Lower leg skin (tissue), 3 donors: ENCODE data around the gene RAG1.

Experiments
- POLR2A ChIP-seq, 2 donors: fragments of 450-650 bp; IDR thresholded peaks; one replicate each; pipeline ENCODE4 v1.6.1; 2016 to 2017; ENCODE audit warnings: antibody characterized with exemption in 2 of 2, mild to moderate bottlenecking in 1 of 2, moderate library complexity in 1 of 2
- TF ChIP-seq, protein P1 (sequence below), 3 donors: fragments of 450-650 bp; IDR thresholded peaks; one replicate each; pipeline ENCODE4 v1.5.1; 2016; ENCODE audit warnings: antibody characterized with exemption in 3 of 3, mild to moderate bottlenecking in 3 of 3, moderate library complexity in 2 of 3

DNA sequence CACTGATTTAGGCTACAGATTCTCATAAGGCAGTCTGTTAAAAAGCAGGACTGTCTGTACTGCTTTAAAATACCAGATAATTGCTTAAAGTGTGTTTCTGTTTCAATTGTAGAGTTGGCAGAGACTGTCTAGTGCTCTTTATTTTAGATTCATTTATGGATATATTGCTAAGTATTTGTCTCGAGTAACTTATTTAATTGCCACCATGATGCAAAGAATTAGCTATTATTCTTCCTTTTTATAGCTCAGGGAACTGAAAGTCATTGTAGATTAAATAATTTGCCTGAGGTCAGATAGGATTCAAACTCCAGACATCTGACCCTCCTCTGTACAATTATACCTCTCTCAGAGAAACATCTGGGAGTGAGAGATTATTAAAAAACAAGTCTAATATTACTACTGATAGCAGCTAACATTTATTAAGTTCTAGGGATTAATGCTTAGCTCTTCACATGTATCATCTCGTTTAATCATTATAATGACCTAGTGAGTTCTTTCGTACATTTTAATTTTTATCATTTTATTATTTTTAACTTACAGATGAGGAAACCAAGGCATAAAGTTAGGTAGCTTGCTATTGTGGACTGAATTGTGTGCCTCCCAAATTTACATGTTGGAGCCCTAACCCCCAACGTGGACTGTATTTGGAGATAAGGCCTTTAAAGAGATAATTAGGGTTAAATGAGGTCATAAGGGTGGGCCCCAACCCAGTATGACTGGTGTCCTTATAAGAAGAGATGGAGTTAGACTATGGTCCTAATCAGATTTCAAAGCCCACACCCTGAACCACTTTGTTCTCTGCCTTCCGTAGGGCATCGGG, 49.9 kb downstream of the RAG1 start:
- no peak for TF ChIP-seq POLR2A (IDR thresholded peaks at IDR 0.05)
- TF ChIP-seq, protein P1, sequence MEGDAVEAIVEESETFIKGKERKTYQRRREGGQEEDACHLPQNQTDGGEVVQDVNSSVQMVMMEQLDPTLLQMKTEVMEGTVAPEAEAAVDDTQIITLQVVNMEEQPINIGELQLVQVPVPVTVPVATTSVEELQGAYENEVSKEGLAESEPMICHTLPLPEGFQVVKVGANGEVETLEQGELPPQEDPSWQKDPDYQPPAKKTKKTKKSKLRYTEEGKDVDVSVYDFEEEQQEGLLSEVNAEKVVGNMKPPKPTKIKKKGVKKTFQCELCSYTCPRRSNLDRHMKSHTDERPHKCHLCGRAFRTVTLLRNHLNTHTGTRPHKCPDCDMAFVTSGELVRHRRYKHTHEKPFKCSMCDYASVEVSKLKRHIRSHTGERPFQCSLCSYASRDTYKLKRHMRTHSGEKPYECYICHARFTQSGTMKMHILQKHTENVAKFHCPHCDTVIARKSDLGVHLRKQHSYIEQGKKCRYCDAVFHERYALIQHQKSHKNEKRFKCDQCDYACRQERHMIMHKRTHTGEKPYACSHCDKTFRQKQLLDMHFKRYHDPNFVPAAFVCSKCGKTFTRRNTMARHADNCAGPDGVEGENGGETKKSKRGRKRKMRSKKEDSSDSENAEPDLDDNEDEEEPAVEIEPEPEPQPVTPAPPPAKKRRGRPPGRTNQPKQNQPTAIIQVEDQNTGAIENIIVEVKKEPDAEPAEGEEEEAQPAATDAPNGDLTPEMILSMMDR (IDR thresholded peaks at IDR 0.05), result no peak
